Karpas-422 (cell line): ENCODE data around the gene SPATA12. TPM values are rescaled to one million over a fixed set of nuclear protein-coding genes. Genes with fewer than 3 reads are reported as not detected.

ENCODE experiments used
- DNase-seq: peaks from one replicate; pipeline ENCODE4 v3.0.0-alpha.2; 2015
- H2AFZ ChIP-seq: fragments of 200-600 bp; sonication (generic); 2 replicates; pipeline ENCODE4 v1.6.1; 2014; ENCODE audit warnings: antibody characterized with exemption, low read length, mixed read lengths
- H3K27ac ChIP-seq: fragments of 200-600 bp; sonication (generic); 2 replicates; pipeline ENCODE4 v1.5.1; 2014; ENCODE audit warnings: mild to moderate bottlenecking, low read length, moderate library complexity
- H3K27me3 ChIP-seq: fragments of 200-600 bp; sonication (generic); 2 replicates; pipeline ENCODE4 v1.6.1; 2014; ENCODE audit warnings: low read length, mixed read lengths
- H3K36me3 ChIP-seq: fragments of 200-600 bp; sonication (generic); 2 replicates; pipeline ENCODE4 v1.6.1; 2014; ENCODE audit warnings: low read length, mixed read lengths; ENCODE audit not compliant: insufficient read depth
- H3K4me1 ChIP-seq: fragments of 200-600 bp; sonication (generic); 2 replicates; pipeline ENCODE4 v1.6.1; 2014; ENCODE audit warnings: mild to moderate bottlenecking, low read length, mixed read lengths
- H3K4me2 ChIP-seq: fragments of 200-600 bp; sonication (generic); 2 replicates; pipeline ENCODE4 v1.6.1; 2014; ENCODE audit warnings: low read length, low read depth, mild to moderate bottlenecking; ENCODE audit not compliant: poor library complexity, severe bottlenecking
- H3K4me3 ChIP-seq: fragments of 200-600 bp; sonication (generic); 2 replicates; pipeline ENCODE4 v1.5.1; 2014; ENCODE audit warnings: mild to moderate bottlenecking, antibody characterized with exemption, low read length, mixed read lengths
- H3K79me2 ChIP-seq: fragments of 200-600 bp; sonication (generic); 2 replicates; pipeline ENCODE4 v1.6.1; 2014; ENCODE audit warnings: mild to moderate bottlenecking, low read length, mixed read lengths
- H3K9ac ChIP-seq: fragments of 200-600 bp; sonication (generic); 2 replicates; pipeline ENCODE4 v1.6.0; 2014; ENCODE audit warnings: low read length
- H3K9me2 ChIP-seq: fragments of 200-600 bp; sonication (generic), shearing (Covaris generic); replicated peaks from 2 replicates; pipeline ENCODE4 v1.6.0; 2014; ENCODE audit warnings: mild to moderate bottlenecking, low read length, moderate library complexity; ENCODE audit not compliant: insufficient read depth
- H3K9me3 ChIP-seq: fragments of 300-700, 200-600 bp; sonication (generic); 2 replicates; pipeline ENCODE4 v1.6.1; 2014; ENCODE audit warnings: low read length, mixed read lengths
- H4K20me1 ChIP-seq: fragments of 200-600 bp; sonication (generic); 2 replicates; pipeline ENCODE4 v1.6.1; 2014; ENCODE audit warnings: mild to moderate bottlenecking, antibody characterized with exemption, low read length, low read depth; ENCODE audit not compliant: insufficient read depth
- total RNA-seq: library from RNA; depleted of rRNA; stranded (reverse); fragments of >200 nt; shearing (Covaris generic); gene quantifications from 2 replicates; pipeline ENCODE4 v1.2.3, GENCODE V29; 2014; ENCODE audit warnings: low replicate concordance; rRNA removed

The SPATA12 gene, protein sequence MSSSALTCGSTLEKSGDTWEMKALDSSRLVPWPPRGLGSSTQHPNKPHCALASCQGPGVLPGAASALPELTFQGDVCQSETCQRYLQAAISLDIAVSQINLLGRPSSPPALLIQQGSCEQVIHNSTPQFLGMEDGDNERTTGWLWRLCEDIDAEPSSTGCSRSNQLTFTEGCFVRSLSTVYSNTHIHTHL
- 3.2 and 3.9 TPM in 2 replicates for total RNA-seq

- no peaks in the 10 kb centered on the region for H3K27me3 ChIP-seq
These were observed at the start of gene SPATA12 for GRCh38 chr3:57060089-57060821. Gene SPATA12 (plus strand): TSS chr3:57060664. CDS start chr3:57073695, 13,031 bp downstream.

DNA sequence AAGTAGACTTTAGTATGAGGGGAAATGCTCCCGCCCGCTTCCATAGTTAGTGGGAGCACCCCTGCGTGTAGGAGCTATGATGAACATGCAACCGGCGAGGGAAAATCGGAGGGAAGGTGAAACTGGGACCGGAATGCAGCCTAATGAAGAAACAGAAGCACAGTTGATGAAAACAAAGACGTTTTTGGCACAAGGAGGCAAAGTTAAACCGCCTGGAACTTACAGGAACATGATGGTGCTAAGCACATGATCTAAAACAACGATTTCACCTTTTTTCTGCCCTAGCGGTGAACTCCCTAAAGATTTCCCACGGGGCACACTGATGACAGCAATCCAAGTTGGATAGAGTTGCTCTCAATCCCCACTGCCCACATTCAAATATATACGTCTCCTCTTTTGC lies 49.4 kb upstream of the SPATA12 start:
- no peaks in the 10 kb centered on the region for H4K20me1 ChIP-seq
- peak overlapping the region; percentile 4; the same call in 1 of the 2 replicates for H3K27ac ChIP-seq
- H3K4me2 ChIP-seq: no peak overlapping the region
- H3K36me3 ChIP-seq: no peaks in the 10 kb centered on the region
- H3K9ac ChIP-seq: no peak overlapping the region
- H3K4me3 ChIP-seq: no peak overlapping the region
- H3K9me3 ChIP-seq: no peaks in the 10 kb centered on the region
- H3K27me3 ChIP-seq: no peaks in the 10 kb centered on the region
- H2AFZ ChIP-seq: no peak overlapping the region
- peaks cover 65% of the 10 kb centered on the region for H3K4me1 ChIP-seq
- DNase-seq: no peak
- no peaks in the 10 kb centered on the region for H3K79me2 ChIP-seq
- no peaks in the 10 kb centered on the region for H3K9me2 ChIP-seq

More at GRCh38 chr3:57060089-57060821, at the start of gene SPATA12:
- peaks cover 37% of the 10 kb centered on the region for H3K4me1 ChIP-seq
- H3K27ac ChIP-seq: no peak within 1 kb of the TSS
- no peak within 1 kb of the TSS for H2AFZ ChIP-seq
- no peaks in the 10 kb centered on the region for H3K9me2 ChIP-seq
- H4K20me1 ChIP-seq: no peaks in the 10 kb centered on the region
- DNase-seq: no peak
- H3K4me3 ChIP-seq: no peak within 1 kb of the TSS
- no peak within 1 kb of the TSS for H3K9ac ChIP-seq
- H3K79me2 ChIP-seq: no peaks in the 10 kb centered on the region
- H3K36me3 ChIP-seq: no peaks in the 10 kb centered on the region
- H3K9me3 ChIP-seq: no peaks in the 10 kb centered on the region
- no peak within 1 kb of the TSS for H3K4me2 ChIP-seq

DNA sequence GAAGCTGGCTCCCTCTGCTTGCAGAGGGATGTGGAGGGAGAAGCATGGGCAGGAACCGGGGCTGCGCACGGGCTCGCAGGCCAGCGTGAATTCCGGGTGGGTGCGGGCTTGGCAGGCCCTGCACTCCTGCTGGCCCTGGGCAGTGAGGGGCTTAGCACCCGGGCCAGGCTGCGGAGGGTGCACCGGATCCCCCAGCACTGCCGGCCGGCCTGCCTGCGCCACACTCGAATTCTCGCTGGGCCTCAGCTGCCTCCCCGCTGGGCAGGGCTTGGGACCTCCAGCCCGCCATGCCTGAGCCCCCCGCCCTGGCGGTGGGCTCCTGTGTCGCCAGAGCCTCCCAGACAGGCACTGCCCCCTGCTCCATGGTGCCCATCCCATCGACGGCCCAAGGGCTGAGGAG lies 47.6 kb upstream of the SPATA12 start:
- no peaks in the 10 kb centered on the region for H3K79me2 ChIP-seq
- no peaks in the 10 kb centered on the region for H3K27me3 ChIP-seq
- no peak for DNase-seq
- H3K4me1 ChIP-seq: peaks cover 66% of the 10 kb centered on the region
- no peaks in the 10 kb centered on the region for H3K9me3 ChIP-seq
- no peak overlapping the region for H3K9ac ChIP-seq
- no peaks in the 10 kb centered on the region for H3K9me2 ChIP-seq
- H3K4me3 ChIP-seq: no peak overlapping the region
- no peaks in the 10 kb centered on the region for H3K36me3 ChIP-seq
- no peak overlapping the region for H3K4me2 ChIP-seq
- peak overlapping the region; percentile 99 for H3K27ac ChIP-seq
- H4K20me1 ChIP-seq: no peaks in the 10 kb centered on the region
- no peak overlapping the region for H2AFZ ChIP-seq

- Histone ChIP-seq H3K4me3 (peak overlapping the region; percentile 51; the same call in 1 of the 2 replicates), H3K4me2 (peak overlapping the region; percentile 73), H4K20me1 (no peaks in the 10 kb centered on the region), H3K9me3 (no peaks in the 10 kb centered on the region), H3K9ac (peak overlapping the region; percentile 66), H3K4me1 (peaks cover 79% of the 10 kb centered on the region), H3K9me2 (no peaks in the 10 kb centered on the region), H3K36me3 (no peaks in the 10 kb centered on the region), H3K27me3 (no peaks in the 10 kb centered on the region), H3K27ac (peak overlapping the region; percentile 99), H3K79me2 (no peaks in the 10 kb centered on the region), H2AFZ (no peak overlapping the region)
- DNase-seq: peak; percentile 78
These were observed 45.1 kb upstream of the SPATA12 start for GRCh38 chr3:57015350-57015729.

GRCh38 chr3:57015912-57016311 lies 44.6 kb upstream of the SPATA12 start:
- H3K9me2 ChIP-seq: no peaks in the 10 kb centered on the region
- H3K9me3 ChIP-seq: no peaks in the 10 kb centered on the region
- DNase-seq: peak; percentile 80
- H3K4me3 ChIP-seq: peak overlapping the region; percentile 51
- H2AFZ ChIP-seq: no peak overlapping the region
- H3K4me1 ChIP-seq: peaks cover 80% of the 10 kb centered on the region
- H3K27ac ChIP-seq: peak overlapping the region; percentile 99
- H3K27me3 ChIP-seq: no peaks in the 10 kb centered on the region
- H3K9ac ChIP-seq: peak overlapping the region; percentile 66
- H3K4me2 ChIP-seq: peak overlapping the region; percentile 73
- H4K20me1 ChIP-seq: no peaks in the 10 kb centered on the region
- H3K79me2 ChIP-seq: no peaks in the 10 kb centered on the region
- H3K36me3 ChIP-seq: no peaks in the 10 kb centered on the region

DNA sequence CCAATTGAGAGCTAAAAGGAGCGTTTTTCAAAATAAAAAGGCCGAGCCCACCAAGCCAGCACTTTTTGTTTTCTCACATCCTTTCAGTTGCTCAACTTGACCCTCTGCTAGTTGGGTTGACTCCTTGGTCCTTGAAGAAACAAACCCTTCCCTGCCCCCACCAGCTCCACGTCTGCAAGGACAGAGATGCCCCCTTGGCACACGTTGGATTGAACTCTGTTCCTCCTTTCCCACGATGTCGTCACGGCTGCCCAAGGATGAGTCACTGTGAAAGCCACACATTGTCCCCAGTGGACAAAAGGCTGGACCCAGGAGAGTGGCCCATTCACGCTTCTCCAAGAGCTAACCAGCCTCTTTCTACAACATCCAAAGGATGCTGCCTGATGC lies 43.0 kb upstream of the SPATA12 start:
- Histone ChIP-seq H3K4me2 (peak overlapping the region; percentile 73), H3K4me1 (peaks cover 84% of the 10 kb centered on the region), H3K27ac (peak overlapping the region; percentile 99), H3K79me2 (no peaks in the 10 kb centered on the region), H3K9me2 (no peaks in the 10 kb centered on the region), H3K36me3 (no peaks in the 10 kb centered on the region), H3K9ac (peak overlapping the region; percentile 66), H2AFZ (no peak overlapping the region; the same call in 1 of the 2 replicates), H3K4me3 (peak overlapping the region; percentile 51), H4K20me1 (no peaks in the 10 kb centered on the region), H3K9me3 (no peaks in the 10 kb centered on the region), H3K27me3 (no peaks in the 10 kb centered on the region)
- DNase-seq: no peak

GRCh38 chr3:57018246-57018645 lies 42.2 kb upstream of the SPATA12 start:
- Histone ChIP-seq H3K9me3 (no peaks in the 10 kb centered on the region), H3K36me3 (no peaks in the 10 kb centered on the region), H3K27me3 (no peaks in the 10 kb centered on the region), H3K79me2 (no peaks in the 10 kb centered on the region), H3K9ac (peak overlapping the region; percentile 66), H3K4me1 (peaks cover 92% of the 10 kb centered on the region), H3K4me2 (peak overlapping the region; percentile 73), H3K9me2 (no peaks in the 10 kb centered on the region), H3K27ac (peak overlapping the region; percentile 99), H3K4me3 (peak overlapping the region; percentile 51), H2AFZ (no peak overlapping the region), H4K20me1 (no peaks in the 10 kb centered on the region)
- DNase-seq: peak; percentile 90

DNA sequence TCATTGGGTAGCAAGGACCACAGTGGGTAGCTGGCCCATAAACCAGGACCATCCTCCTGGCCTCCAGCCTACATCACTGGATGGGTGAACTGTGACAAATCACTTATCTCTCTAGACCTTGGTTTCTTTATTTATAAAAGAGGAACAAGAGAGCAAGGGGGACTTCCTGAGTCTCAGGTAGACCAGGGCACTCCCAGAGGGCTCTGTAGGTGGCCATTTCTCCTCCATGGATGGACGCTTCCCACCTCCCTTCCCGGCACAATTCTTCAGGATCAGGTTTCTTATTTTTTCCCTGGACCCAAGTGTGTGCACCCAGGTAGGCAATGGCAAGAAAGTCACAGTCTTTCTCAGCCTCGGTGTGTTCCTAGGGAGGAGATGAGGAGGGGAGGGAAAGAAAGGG lies 41.4 kb upstream of the SPATA12 start:
- Histone ChIP-seq H4K20me1 (no peaks in the 10 kb centered on the region), H2AFZ (no peak overlapping the region), H3K9ac (peak overlapping the region; percentile 66), H3K4me1 (peaks cover 93% of the 10 kb centered on the region), H3K9me2 (no peaks in the 10 kb centered on the region), H3K36me3 (no peaks in the 10 kb centered on the region), H3K4me2 (peak overlapping the region; percentile 73), H3K4me3 (peak overlapping the region; percentile 42), H3K9me3 (no peaks in the 10 kb centered on the region), H3K27ac (peak overlapping the region; percentile 99), H3K27me3 (no peaks in the 10 kb centered on the region), H3K79me2 (no peaks in the 10 kb centered on the region)
- DNase-seq: peak; percentile 86
